NK-92 (cell line): Measurements from ENCODE around the gene TTC22.

Experiments used
- DNase-seq: peaks from one replicate; lab custom pipeline; 2025; ENCODE audit not compliant: unreplicated experiment; lab: John Stamatoyannopoulos, UW

TTC22 gene

DNA sequence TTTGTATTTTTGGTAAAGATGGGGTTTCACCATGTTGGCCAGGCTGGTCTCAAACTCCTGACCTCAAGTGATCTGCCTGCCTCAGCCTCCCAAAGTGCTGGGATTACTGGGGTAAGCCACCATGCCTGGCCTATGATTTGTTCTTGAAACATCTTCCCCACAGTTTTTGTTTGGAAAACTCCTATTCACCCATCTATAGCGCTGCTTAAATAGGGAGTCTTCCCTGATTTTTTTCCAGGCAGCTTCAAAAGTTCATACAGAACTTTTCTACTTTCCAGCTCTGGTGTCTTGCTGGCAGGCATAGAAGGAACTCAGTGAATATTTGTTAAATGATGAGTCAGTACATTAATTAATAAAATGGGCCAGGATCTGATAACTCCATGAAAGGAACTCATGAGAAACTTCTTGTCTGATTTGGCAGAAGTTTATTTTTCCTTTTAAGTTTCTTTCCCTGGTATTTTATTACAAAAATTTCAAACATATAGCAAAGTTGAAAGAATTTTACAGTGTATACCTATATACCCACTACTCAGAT is 33.0 kb upstream of the TTC22 start:
- DNase-seq, result no peak

DNA sequence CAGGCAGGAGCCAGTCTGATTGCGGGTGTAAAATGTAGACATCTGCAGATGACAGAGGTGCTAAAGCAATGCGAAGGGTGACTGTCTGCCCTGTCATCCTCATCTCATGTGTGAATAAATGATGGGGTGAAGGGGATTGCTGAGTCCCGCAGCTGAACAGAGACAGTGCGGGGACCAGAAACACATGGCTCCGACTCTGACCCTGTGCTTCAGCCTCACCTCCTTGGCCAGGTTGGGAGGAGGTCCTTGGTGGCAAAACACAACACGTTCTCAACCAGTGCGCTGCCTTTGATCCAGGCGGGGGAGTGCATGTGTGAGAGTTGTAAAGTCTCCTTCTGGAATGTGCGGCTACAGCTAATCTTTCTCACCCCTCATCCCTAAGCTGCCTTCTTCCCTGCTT is 32.0 kb upstream of the TTC22 start:
- DNase-seq, result no peak

DNA sequence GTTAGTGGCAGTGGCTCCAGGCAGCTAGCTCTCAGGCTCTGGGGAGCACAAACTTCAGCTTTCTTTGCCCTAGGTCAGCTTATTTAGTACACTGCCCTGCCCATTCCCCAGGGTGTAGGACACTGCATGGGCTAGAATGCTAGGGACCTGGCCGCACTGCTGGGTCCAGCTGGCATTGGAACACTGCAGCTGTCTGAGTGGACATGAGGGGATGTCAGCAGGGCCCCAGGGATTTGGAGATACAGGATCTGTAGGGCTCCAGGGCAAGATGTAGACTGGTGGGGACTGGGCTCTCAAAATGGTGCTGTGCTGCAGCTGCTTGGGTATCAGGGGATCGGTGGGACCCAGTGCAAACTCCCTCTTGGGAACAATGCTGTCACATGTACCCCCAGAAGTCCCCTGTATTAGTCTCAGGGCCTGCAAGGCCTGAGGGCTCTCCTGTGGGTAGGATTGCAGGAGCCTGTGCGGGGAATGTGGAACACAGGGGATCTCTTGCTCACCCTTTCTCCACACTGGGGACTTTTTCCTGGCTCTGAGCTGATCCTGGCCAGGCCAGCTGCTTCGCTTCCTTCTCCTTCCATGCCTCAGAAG is 25.2 kb upstream of the TTC22 start:
- no peak for DNase-seq

DNA sequence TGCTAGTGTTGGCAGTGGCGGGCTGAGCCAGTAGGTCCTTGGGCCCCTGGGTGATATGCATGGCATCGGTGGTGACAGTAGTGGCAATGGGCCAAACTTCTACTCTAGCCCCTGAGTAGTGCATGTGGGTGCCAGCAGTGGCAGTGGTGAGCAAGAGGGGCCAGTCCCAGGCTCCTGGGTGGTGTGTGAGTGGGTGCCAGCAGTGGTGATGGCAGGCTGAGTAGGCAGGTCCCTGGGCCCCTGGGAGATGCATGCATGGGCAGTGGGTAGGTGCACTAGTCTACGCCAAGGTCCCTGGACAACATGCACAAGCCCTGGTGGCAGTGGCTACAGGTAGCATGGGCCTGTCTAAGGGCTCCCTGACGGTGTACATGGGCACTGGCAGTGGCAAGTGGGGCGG is 24.6 kb upstream of the TTC22 start:
- DNase-seq, result no peak

DNA sequence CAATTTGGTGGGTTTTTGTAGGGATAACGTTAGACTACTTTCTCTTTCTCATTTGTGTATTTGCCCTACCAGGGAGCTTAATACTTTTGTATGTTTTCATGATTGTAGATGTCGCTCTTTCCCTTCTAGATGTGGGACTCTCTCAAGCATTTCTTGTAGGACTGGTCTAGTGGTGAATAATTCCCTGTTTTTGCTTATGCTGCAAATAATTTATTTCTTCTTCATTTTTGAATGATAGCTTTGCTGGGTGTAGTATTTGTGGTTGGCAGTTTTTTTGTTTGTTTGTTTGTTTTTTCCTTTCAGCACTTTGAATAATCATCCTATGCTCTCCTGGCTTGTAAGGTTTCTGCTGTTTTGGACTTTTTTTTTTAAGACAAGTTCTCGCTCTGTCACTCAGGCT is 22.5 kb upstream of the TTC22 start:
- no peak for DNase-seq

DNA sequence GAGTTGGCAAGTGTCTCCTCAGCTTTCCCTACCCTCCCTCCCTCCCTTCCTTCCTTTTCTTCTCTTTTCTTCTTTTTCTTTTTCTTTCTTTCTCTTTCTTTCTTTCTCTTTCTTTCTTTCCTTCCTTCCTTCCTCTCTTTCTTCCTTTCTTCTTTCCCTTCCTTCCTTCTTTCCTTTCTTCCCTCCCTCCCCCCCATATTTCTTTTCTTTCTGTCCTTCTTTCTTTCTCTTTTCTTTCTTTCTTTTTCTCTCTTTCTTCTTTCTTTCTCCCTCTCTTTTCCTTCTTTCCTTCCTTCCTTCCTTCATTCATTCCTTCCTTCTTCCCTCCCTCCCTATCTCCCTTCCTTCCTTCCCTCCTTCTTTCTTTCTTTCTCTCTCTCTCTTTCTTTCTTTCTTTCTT is 18.6 kb upstream of the TTC22 start:
- DNase-seq, result no peak

DNA sequence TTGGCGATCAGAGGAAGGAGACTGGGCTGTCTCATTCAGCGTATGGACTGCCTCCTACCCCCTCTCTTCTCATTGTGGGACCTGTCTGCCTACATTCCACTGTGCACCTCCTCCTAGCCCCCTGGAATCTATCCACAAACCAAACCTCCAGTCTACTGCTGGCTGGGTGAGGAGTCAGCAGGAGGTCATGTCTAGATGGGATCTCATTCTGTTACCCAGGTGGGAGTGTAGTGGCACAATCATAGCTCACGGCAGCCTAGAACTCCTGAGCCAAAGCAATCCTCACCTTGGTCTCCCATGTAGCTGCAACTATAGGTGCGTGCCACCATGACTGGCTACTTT is 18.0 kb upstream of the TTC22 start:
- DNase-seq, result no peak

DNA sequence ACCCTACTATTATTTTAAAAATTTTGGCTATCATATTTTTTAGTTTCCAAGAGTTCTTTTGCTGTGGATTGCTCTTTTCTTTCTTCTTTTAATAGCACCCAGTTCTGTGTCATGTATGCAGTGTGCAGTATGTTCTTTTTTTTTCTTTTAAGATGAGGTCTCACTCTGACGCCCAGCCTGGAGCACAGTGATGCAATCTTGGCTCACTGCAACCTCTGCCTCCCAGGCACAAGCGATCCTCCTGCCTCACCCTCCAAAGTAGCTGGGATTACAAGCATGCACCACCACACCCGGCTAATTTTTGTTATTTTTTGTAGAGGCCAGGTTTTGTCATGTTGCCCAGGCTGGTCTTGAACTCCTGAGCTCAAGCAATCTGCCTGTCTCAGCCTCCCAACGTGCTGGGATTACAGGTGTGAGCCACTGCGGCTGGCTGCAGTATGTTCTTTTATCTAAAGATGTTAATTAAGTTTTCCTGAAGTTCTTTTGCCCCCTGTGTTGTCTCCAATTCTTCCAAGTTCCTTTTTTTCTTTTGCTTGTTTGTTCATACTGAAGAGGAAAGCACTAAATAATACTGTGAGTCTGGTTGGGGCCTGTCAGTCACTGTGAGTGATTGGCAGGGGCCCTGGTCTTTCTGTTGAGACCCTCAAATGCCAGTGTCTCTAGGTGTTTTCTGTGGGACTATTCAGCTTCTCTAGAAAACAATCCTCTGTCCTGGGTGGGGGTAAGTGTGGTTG is 17.5 kb upstream of the TTC22 start:
- no peak for DNase-seq

DNA sequence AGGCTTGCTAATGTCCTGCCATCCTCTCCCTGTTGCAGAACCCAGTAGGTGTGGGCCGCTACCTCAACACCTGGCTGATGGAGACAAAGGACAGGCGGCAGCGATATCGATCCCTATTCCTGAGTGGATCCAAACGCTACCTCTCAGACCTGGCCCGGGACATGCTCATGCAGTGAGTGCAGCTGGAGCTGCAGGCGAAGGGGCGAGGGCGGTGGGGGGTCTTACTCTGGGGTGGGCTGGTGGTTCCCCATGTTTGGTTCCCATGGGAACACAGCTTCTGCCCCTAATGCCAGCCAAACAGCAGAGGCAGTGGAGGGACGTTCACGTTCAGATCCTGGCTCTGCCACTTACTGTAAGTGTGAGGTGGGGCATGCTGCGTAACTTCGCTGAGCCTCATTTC is 15.8 kb upstream of the TTC22 start:
- no peak for DNase-seq

DNA sequence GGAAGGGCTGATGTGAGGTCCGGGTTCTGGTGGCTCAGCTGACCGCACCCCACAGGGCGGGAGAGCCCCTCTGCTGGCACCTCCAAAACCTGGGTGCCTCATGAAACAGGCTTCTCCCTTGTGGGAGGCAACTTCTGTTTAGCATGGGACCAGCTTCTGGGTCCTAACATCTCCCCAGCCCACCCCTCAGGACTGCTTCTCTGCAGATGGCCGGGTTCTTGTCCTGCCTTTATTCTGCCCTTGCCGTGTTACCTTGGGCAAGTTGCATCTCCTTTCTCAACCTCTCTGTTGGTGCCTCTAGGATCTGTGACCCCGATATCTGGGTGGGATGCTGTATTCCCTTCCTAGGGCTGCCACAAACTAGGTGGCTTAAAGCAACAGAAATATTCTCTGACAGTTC is 15.0 kb upstream of the TTC22 start:
- DNase-seq, result no peak

DNA sequence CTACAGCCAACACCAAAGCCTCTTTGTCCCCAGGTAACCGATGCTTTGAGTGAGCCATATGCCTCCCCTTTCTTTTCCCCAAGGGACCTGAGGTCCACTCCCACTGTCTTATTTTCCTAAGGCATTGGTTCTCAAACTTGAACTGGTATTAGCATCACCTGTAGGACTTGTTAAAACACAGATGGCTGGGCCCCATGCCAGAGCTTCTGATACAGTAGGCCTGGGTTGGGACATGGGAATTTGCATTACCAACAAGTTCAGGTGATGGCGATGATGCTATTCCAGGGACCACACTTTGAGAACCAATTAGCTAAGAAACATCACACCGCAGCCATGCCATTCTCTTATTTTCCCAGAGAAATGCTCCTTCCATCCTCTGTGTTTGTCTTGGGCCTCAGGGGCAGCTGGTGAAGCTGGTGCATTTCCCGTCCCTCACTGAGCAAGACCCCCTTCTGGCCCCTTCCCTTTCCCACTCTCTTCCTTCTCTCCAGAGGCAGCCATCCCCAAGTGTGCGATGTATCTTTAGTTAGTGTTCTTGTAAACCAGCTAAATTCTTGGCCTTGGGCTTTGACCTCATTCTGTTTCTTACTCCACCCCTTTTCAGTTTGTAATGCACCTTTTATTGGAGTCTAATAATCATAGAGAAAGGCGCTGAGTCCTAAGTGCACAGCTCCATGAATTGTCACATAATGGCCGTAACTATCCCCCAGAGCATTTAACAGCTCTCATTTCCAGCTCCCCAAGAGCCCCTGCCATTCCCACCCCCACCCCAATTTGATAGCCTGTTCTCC is 14.2 kb upstream of the TTC22 start:
- no peak for DNase-seq

DNA sequence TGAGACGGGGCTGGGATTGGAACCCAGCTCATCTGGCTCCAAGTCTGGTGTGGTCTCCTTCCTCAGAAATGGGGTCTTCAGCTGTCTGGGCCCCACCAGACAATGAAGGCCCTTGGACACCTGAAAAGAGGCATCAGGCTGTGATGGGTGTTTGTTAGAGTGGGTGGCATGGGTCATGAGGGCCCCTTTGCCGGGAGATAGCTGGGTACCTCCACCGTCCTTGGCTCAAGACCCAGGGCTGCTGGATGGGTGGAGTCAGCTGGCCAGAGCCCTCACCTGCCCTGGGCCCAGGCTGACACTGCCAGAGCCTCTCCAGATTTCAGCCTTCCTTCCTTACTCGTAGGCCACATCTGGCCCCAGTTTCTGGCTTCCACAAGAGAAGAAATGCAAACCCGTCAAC is 13.4 kb upstream of the TTC22 start:
- DNase-seq, result no peak

DNA sequence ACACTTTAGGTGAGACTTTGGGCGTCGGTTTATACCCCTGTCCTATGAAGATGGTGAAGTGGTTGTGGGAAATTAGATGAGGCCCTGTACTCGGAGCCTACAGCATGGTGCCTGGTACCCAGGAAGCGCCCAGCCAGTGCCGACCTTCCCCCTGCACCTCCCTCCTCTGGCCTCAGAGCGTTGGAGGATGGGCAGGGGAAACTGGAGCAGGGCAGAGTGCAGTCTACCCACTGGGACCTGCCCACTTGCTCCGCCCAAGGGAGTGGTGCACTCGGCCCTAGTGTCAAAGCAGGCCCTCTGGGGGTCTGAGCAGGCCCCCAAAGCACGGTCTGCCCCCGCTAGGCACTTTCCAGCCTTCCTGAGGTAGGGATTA is 13.0 kb upstream of the TTC22 start:
- no peak for DNase-seq

DNA sequence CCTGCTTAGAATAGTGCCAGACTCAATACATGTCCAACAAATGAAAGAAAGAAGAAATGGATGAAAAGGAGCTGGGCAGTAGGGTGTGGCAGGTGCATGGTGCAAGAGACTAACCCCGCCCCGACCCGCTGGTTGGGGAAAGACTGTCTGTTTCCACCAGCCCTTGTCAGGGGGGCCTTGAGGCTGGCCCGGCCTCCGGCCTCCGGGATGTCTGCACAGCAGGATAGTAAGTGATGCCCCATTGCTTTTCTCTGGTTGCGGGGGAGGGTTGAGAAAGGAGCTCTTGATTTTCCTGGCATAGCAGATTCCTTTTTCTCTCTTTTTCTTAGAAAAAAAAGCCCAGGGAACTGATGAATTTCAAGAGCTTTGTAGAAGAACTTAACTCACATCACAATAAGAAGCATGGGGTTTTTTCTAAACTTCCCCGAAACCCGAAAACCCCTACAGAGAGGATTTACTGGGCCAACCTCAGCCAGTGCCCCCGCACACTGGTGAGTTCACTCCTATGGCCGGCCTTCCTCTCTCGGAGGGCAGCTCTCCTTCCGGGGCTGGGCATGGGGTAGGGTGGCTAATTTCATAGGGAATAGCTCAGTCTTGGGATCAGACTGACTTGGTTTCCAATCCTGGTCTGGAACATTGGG is 12.5 kb upstream of the TTC22 start:
- DNase-seq, result no peak

DNA sequence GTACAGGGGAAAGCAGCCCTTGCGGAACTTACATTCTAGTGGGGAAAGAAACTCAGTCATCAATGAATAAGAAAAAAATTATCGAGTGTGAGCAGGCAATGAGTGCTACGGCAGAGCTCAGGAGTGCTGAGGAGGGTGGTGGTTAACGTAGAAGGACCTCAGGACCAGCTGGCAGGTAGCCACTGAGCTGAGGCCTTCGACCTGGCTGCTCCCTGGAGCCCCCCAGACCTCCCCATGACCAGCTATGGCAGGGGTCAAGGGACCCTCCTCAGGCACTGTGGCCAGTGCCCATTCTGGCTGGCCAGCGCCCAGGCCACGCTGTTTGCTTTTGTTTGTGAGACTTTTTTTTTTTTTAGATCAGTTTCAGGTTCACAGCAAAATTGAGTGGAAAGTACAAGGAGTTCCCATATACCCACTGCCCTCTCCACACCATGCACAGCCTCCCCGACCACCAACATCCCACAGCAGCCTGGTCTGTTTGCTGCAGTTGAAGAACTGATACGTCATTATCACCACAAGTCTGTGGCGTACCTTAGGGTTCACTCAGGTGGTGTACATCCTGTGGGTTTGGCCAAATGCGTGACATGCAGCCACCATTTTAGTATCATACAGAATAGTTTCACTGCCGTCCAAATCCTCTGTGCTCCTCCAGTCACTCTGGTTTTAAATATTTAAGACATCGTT is 11.8 kb upstream of the TTC22 start:
- no peak for DNase-seq

DNA sequence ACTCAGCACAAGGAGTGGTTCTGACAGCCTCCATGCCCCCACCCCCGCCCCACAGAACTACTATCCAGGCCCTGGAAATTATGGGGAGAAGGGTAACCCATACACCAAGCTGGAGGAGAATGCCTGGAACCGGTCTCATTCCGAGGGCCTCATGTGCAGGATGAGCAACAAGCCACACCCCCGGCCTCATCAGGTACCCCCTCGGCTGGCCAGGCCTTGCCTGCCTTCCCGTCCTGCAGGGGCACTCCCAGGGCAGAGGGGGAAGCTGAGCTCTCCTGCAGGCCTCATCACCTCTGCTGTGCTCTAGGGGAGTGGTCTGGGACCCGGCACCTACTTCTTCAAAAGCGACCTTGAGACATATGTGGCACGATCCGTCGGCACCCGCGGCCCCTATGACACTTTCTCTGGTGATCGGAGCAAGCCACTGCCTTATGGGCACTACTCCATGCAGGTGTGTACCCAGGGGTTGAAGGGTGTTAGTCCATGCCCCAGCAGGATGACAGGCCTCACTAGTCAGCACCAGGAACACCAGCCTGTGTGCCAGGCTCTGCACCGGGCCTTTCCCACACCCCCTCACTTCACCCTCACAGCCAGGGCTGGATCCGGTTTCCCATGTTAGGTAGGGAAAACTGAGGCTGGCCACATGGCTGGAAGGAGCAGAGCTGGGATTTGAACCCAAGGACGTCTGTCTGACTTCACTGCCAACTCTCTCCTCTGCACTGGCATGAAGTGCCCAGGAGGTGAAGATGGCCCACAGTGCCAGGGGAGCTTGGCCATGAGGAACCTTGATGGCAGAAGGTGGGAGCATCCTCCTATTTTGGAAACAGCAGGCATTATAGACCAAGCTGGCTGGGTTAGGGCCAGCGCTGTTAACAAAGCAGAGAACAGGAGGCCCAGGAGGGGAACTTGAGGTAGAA is 10.9 kb upstream of the TTC22 start:
- DNase-seq, result no peak

DNA sequence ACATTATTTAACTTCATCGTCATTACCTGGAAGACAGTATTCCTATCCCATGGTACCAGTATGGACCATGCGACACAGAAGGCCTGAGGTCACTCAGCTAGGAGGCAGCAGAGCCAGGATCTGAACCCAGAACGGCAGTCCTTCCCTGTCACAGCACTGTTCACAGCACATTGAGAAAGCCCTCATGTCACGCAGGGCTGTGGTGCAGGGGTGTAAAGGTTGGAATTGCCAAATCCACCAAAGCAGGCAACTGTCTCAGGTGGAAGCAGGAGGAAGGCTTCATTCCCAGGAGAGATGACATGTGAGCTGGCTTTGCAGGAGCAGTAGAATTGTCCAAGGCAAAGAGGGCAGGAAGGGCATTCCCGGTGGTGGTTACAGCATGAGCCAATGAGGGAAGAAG is 9.9 kb upstream of the TTC22 start:
- DNase-seq, result no peak

DNA sequence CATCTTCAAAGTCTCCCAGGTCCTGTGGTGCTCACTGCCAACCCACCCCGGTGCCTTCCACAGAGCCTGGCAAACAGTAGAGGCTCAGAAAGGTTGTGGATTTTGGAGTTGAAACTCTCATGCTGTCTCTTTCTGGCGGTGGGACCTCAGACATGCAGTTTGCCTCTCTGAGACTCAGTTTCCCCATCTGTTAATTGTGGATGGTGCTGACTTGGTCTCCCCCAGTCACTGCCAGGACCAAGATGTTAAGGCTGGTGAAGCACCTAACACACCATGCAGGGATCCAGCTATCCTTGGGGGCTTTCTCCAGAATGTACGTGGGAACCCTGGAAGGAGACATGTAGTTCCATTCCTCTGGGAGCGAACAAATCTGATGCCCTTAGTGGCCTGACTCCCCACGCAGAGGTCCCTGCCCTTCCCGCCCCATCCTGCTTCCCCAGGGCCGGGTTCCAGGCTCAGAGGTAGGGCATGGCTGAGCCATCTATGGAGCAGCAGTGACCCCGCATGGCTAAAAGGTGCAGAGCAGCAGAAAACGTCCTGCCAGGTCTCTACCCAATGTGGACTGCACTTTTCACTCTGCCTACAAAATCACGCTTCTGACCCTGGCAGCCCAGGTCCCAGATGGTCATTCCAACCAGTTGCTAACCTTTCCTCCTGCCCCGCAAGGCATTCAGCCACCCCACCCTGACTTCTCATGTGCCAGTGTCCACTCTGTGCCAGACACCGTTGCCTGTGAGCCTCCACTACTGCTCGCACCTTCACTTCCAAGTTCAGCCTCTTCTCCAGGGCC is 9.2 kb upstream of the TTC22 start:
- no peak for DNase-seq

DNA sequence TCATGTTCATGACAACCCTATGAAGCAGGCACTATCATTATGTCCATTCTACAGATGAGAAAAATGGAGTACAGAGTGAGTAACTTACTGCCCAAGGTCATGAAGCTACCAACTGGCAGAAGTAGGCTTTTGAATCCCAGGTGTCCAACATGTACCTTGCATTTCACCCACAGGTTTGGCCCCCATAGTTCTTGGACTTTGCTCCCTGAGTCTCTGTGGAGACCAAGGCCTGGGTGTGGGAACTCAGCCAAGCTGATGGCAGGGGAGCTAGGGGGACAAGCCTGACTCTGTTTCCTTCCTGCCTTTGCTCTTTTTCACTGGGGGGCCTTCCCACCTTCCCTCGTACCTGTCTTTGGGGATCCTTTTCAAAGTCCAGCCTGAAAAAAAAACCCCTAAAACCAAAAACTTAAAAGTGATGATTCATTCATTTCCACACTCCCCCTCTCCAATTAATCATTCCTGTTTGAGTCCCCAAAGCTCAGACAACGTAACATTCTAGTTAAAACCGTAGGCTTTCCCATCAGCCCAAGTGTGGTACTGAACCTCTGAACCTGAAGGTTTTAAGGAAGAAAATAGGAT is 8.5 kb upstream of the TTC22 start:
- no peak for DNase-seq
